Measurements from ENCODE around the gene ZNF414.

Gene ZNF414

GRCh38 chr19:8550070-8550469 is 36.1 kb upstream of the ZNF414 start:
- no peak overlapping the region for H3K4me3 ChIP-seq (ENCODE audit: low read depth, low read length)
- in situ Hi-C loops (cut with HindIII; ENCODE audit: low sequenced_read_pairs) = no loop called here
- TF ChIP-seq CTCF (IDR thresholded peaks at IDR 0.05; ENCODE audit: low read depth, low read length, missing control alignments) = no peak
- no peak for DNase-seq (ENCODE audit: low read depth)

DNA sequence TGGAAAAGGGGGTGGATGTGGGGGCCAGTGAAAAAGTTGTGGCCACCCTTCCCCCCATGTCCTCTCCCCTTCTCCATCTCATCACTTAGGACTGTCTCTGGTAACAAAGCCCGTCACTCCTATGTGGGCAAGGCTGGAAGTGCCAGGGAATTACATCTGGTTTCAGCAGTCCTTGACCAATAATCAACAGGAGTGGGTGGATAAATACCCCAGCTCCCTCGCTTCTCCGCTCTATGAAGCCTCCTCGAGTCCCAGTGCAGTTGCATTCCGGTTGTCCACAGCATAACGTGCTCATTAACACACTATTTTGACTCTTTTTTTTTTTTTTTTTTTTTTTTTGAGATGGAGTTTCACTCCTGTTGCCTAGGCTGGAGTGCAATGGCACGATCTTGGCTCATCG is 31.8 kb upstream of the ZNF414 start:
- DNase-seq (ENCODE audit: low read depth) = no peak
- in situ Hi-C loops (cut with HindIII; ENCODE audit: low sequenced_read_pairs) = no loop called here
- no peak for TF ChIP-seq CTCF (IDR thresholded peaks at IDR 0.05; ENCODE audit: low read depth, low read length, missing control alignments)
- H3K4me3 ChIP-seq (ENCODE audit: low read depth, low read length) = no peak overlapping the region

DNA sequence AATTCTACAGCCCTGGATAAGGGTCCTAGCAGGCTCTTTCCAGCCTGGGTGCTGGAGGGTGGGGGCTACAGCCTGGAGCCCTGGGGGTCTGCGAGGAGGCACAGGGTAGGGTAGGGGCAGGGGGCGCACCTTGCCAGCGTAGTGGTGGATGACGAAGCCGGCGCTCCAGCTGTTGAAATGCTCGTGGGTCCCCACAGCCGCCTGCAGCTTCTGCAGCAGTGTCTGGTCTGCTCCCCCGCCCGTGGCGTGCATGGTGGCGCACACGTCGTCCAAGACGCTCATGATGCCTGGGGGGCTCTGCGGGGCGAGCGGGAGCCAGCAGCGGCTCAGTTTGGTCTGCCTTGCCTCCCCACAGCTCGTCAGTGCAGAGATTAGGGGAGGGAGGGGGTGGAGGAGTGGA is 30.2 kb upstream of the ZNF414 start:
- no peak overlapping the region for H3K4me3 ChIP-seq (ENCODE audit: low read depth, low read length)
- DNase-seq (ENCODE audit: low read depth) = no peak
- TF ChIP-seq CTCF (IDR thresholded peaks at IDR 0.05; ENCODE audit: low read depth, low read length, missing control alignments) = no peak
- in situ Hi-C loops (cut with HindIII; ENCODE audit: low sequenced_read_pairs) = no loop called here

- in situ Hi-C loops (cut with HindIII; ENCODE audit: low sequenced_read_pairs) = no loop called here
- no peak for TF ChIP-seq CTCF (IDR thresholded peaks at IDR 0.05; ENCODE audit: low read depth, low read length, missing control alignments)
- no peak for DNase-seq (ENCODE audit: low read depth)
- no peak overlapping the region for H3K4me3 ChIP-seq (ENCODE audit: low read depth, low read length)
Measured at GRCh38 chr19:8539621-8540149, 25.7 kb upstream of the ZNF414 start.

DNA sequence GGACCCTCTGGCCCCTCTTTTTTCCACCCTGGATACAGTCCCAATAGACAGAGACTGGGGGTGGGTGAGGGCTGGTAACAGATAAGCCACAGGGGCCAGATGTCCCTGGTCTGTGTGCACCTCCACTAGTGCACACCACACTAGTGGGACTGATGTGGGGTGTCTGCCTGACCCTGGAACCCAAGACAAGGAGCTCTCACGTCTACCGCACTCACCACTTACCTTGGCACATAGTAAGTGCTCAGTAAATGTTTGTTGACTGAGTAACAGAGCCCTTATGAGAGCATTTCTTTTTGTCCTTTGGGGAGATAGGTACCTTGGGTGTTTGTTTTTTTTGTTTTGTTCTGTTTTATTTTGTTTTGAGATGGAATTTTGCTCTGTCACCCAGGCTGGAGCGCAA is 23.1 kb upstream of the ZNF414 start:
- TF ChIP-seq CTCF (IDR thresholded peaks at IDR 0.05; ENCODE audit: low read depth, low read length, missing control alignments) = no peak
- in situ Hi-C loops (cut with HindIII; ENCODE audit: low sequenced_read_pairs) = no loop called here
- no peak for DNase-seq (ENCODE audit: low read depth)
- H3K4me3 ChIP-seq (ENCODE audit: low read depth, low read length) = no peak overlapping the region

- in situ Hi-C loops (cut with HindIII; ENCODE audit: low sequenced_read_pairs) = no loop called here
- H3K4me3 ChIP-seq (ENCODE audit: low read depth, low read length) = no peak overlapping the region
- no peak for TF ChIP-seq CTCF (IDR thresholded peaks at IDR 0.05; ENCODE audit: low read depth, low read length, missing control alignments)
- no peak for DNase-seq (ENCODE audit: low read depth)
Measured at GRCh38 chr19:8536282-8536681, 22.3 kb upstream of the ZNF414 start.

DNA sequence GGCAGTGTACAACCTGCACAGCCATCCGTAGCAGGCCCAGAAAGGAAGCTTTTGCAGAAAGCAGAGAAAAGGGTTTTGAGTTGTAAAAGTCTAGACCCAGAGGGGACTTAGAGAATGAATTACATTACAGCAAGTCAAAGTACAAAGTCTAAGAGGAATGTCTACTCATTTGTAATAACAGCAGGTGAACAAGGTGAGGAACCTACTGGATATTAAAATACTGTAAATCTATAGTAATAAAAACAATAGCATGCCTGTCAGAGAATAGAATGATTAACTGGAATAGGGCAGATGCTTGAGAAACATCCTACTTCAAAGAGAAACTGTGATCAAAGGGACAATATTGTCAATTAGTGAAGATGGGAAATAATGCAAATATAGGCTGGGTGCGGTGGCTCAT is 18.3 kb upstream of the ZNF414 start:
- no peak overlapping the region for H3K4me3 ChIP-seq (ENCODE audit: low read depth, low read length)
- DNase-seq (ENCODE audit: low read depth) = no peak
- no peak for TF ChIP-seq CTCF (IDR thresholded peaks at IDR 0.05; ENCODE audit: low read depth, low read length, missing control alignments)
- in situ Hi-C loops (cut with HindIII; ENCODE audit: low sequenced_read_pairs) = no loop called here

All from astrocyte of the cerebellum (primary cell).